HG02981 (cell line): ENCODE measurements around the gene RIF1.

Experiments
- ATAC-seq: cut with Tn5 transposase; IDR thresholded peaks from one replicate; pipeline ENCODE4 v1.9.1; 2021; ENCODE audit warnings: mild to moderate bottlenecking, moderate library complexity; ENCODE audit not compliant: unreplicated experiment

RIF1 gene

DNA sequence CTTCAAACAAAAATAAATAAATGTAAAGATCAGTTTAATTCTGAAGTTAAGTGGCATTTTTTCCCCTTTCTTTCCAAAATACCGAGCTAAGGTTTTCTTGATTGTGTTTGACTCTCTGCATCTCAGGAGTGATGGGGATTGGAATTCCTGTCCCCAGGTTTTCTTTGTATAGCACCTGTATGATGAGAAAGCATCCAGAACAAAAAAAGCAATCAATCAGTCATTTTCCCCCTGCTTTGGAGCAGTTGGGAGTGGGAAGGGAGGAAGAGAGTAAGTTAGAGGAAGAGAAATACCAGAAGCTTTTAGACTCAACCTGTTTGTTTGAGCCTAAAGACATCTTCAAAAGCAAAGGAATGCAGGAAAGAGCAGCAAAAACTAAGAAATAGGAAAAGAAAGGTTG is 88.5 kb downstream of the RIF1 start:
- ATAC-seq: no peak

DNA sequence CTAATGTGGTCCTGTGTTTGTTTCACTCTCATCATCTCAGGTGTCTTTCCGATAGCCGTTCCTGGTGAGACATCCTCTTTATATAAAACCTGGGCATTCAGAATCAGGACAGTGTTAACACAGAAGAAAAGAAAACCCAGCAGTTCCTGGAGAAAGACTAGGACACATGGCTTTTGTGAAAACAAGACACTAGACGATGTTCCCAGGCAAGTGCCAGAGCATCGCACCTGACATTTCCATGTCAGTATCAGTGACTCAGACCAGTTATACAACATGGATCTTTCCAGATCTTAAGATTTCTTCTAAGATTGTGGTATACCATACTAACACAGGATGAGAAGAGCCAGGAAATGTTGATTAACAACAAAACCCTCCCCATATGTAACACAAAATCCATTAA is 96.5 kb downstream of the RIF1 start:
- no peak for ATAC-seq

DNA sequence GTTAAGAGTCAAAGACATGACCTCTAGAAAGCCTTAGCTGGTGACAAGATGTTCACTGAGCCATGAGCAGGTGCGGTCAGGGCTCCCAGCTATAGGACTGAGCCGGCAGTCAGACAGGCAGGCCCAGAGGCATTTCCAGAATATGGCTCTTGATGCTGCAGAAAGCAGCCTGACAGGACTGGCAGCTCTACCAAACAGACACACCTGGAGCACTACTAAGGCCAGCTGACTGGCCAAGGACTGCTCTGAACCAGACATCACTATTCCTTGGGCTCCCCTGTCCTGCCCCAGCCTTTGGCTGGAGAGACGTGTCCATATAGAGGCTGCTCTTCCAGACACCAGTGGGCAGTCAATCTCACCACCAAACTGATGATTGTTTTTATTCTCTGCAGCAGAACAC is 98.8 kb downstream of the RIF1 start:
- no peak for ATAC-seq

DNA sequence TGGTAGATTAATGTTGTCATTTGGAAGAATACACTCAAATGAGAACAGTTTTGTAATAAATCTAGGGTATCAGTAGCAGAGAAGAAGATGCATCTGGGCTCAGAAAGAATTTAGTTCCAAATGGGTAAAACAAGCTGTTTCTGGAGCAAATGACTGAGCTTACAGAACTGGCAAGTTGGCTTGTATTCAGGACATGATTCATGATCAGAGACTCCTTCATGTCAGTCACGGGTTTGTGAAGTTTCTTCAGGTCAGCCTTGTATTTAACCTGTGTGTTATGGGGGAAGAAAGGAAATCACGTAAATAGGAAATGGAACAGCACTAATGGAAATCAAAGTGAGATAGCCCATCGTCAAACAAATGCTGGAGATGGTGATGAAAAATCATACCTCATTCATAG is 109.1 kb downstream of the RIF1 start:
- no peak for ATAC-seq

DNA sequence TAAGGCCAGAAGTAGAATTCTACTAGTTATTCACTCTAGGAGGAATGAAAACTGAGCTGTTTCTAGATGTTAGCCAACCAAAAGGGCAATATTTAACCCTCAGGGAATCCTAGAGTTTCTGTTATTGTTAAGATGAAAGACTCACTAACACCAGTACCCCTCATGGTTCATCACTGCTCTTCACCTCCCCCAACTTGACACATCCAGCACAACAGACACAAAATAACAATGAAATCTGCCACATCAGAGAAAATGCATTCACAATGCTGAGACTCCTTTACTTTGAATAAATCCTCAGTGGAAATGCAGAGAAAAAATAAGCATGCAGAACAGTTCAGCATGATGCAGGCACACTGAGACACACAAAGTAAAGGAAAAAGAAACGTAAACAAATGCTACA is 111.3 kb downstream of the RIF1 start:
- no peak for ATAC-seq

DNA sequence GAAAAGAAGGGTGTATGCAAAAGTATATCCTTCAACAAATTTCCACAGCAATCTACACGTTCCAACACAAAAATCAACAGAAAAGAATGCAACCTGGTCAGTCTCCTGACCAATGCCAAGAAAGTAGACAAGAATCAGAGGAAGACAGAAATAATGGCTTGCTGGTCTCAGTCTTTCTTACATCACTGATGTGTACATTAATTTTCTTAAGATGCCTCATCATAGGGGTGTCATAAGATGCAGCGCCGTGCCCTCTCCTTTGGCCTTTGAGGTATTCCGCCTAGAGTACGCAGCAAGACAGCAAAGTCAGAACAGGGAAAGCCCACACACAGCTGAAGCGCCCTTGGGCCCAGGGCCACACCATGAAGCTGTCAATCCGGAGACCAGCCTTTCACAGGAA is 112.9 kb downstream of the RIF1 start:
- no peak for ATAC-seq

DNA sequence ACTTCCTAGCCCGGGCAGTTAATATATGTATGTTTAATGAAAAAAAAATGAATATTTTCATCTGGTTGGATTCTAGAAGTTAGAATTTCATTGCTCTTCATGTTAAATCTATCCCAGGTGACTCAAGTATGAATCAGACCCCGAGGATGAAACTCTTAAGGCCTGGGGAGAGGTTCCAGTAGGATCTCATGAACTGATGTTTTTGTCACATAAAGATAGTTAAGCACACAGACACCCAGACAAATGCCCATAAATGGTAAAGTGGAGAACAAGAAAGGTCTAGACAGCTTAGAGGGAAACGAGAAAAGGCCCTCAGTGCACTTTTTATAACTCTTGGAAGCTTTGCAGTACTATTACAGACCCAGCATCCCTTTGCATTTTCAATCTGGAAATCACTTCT is 114.1 kb downstream of the RIF1 start:
- ATAC-seq: no peak

DNA sequence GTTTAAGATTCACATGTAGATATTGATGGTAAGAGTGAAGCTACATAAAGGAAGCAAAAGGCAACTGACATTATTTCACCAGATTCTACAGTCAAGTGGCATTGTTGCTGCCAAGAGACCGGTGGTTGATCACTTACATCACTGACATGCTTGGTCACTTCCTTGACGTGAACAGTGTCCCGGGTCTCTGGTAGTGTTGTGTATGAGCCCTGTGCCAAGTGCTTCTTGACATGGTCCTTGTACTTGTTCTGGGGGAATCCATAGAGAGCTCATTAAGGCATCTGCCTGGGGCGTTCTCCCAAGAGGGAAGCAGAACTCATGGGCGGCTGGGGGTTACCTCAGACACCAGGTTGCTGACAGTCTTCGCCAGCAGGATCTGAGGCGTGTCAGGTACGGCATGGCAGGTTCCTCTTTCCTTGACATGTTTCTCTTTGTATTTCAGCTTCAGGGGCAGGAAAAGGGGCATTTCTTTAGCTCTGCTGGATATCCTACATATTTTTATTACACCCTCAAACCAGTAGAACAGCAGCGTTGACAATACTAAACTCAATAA is 116.2 kb downstream of the RIF1 start:
- ATAC-seq: no peak

DNA sequence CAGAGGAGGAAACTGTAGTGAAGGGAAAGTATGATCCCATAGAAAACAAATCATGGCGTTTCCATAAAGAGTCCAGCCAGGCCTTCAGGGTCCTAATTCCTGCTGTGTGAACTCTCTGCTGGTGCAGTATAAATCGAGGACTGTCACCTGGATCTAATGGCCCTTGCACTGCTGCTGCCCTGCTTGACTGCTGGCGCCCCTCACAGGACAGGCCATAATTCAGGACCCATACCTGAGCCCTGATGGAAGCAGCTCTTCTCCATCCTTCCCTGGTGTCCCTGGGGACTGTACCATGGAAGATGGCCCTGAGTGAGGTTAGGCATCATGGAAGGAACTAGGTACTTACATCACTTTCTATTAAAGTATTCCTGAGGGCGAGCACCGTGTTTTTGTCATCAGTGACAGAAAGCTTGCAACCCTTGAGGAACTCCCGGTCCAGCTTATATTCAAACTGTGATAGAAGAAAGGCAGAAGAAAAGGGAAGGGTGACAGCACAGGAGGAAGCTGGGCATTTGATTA is 116.9 kb downstream of the RIF1 start:
- no peak for ATAC-seq
